Kidney (tissue), 14 donors: Measurements from ENCODE around the gene IL21. TPM values are rescaled to one million over a fixed set of nuclear protein-coding genes. Genes with fewer than 3 reads are reported as not detected.
"Not testable (repeated sequence)": the region's sequence is repeated elsewhere in the genome, so short reads cannot be mapped to it uniquely, and the experiment has no call there.

ENCODE experiments used
- DNase-seq, 5 donors: peaks; one replicate each; pipeline ENCODE4 v3.0.0-alpha.2; 2013 to 2020
- FAIRE-seq: peaks from 2 replicates; lab custom pipeline; 2012; peaks lifted over from hg19 to GRCh38; lab: Jason Lieb, UNC
- H3K27ac ChIP-seq, 2 donors: one replicate each; pipeline ENCODE4 v1.7.0; 2013; ENCODE audit warnings: low read depth in 2 of 2, low read length in 2 of 2, inconsistent platforms in 1 of 2
- H3K27me3 ChIP-seq: one replicate; pipeline ENCODE4 v1.7.1; 2013; ENCODE audit warnings: low read length, inconsistent platforms; ENCODE audit not compliant: control insufficient read depth, insufficient read depth
- H3K36me3 ChIP-seq, 3 donors: one replicate each; pipeline versions ENCODE4 v1.7.0 to v1.7.1; 2013; ENCODE audit warnings: low read length in 3 of 3, control low read depth in 1 of 3, inconsistent platforms in 1 of 3; ENCODE audit not compliant: insufficient read depth in 3 of 3, control insufficient read depth in 2 of 3
- H3K4me1 ChIP-seq, 3 donors: one replicate each; pipeline versions ENCODE4 v1.7.0 to v1.7.1; 2013; ENCODE audit warnings: low read length in 3 of 3, inconsistent platforms in 1 of 3, low read depth in 1 of 3; ENCODE audit not compliant: control insufficient read depth in 2 of 3, insufficient read depth in 2 of 3
- H3K4me3 ChIP-seq, 3 donors: one replicate each; pipeline versions ENCODE4 v1.7.0 to v1.8.1; 2013; ENCODE audit warnings: low read length in 3 of 3, control low read depth in 1 of 3, inconsistent platforms in 1 of 3
- H3K9ac ChIP-seq, 3 donors: one replicate each; pipeline versions ENCODE4 v1.7.0 to v1.7.1; 2013; ENCODE audit warnings: low read length in 3 of 3, control low read depth in 1 of 3, inconsistent platforms in 1 of 3
- H3K9me3 ChIP-seq, 3 donors: one replicate each; pipeline versions ENCODE4 v1.7.0 to v1.7.1; 2013; ENCODE audit warnings: low read length in 3 of 3, control low read depth in 1 of 3, inconsistent platforms in 1 of 3; ENCODE audit not compliant: control insufficient read depth in 2 of 3, insufficient read depth in 1 of 3
- intact Hi-C: fragments of 100-400 bp; cut with DNase I; formaldehyde crosslinking; loops from one replicate; pipeline ENCODE4 v1.11.1; 2022
- polyA plus RNA-seq: library from polyadenylated mRNA; stranded (reverse); fragments of 350-450 nt; fragmentation: Illumina TruSeq; extraction: RNeasy Lipid Tissue Mini Kit (QIAGEN cat#74804); gene quantifications from one replicate; pipeline ENCODE4 v1.2.3, GENCODE V29; 2014; ENCODE audit warnings: low read depth, low replicate concordance; ENCODE audit not compliant: insufficient read depth
- total RNA-seq: library from RNA; stranded (reverse); fragmentation: NEBNext Ultra II Directional; extraction: Animal tissue kit (Norgen Biotek cat#: 25700); gene quantifications from one replicate; pipeline ENCODE4 v1.2.1, GENCODE V29; 2021
- TF ChIP-seq, protein P1 (sequence below): IDR thresholded peaks from 3 replicates; pipeline ENCODE4 v1.5.1; 2012; ENCODE audit warnings: mild to moderate bottlenecking, moderate library complexity, borderline replicate concordance; ENCODE audit not compliant: insufficient read depth; ENCODE audit errors: extremely low read depth
- donor health status: control.
- donor health status: control.
- donor health status: control.
- donor health status: control.
- donor health status: control.
- donor health status: DM: yes; HTN: yes; CAD: no.
- donor health status: Normal renal cell carcinoma (clear cell type).

IL21 gene
- total and polyA plus RNA-seq, 2 donors from 2014 or later: not detected

DNA sequence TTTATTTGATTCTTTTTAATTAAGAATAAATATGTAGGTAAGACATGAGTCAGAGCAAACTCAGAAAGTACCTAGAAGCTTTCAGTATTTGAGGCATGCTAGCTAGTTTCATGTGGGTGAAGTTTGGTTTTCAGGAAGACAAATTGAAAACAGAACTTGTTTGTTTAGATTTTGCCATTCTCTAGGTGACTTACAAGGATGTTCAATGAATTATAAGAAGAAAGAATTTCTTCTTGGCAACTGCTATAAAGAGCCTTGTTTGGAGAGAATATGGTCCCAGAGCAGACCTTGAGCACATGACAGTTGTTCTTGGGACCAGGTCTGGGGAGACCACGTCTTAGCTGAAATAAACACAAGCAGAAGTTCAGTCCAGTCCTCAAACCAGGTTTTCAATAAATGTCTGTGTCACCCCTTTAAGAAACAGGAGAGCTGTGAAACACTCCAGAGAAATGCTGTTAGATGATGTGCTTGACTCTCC, 38.0 kb upstream of the IL21 start:
- FAIRE-seq: no peak
- H3K4me3 ChIP-seq: no peak overlapping the region
- H3K36me3 ChIP-seq: no peaks in the 10 kb centered on the region
- DNase-seq: no peak
- no peak overlapping the region for H3K9ac ChIP-seq
- no peaks in the 10 kb centered on the region for H3K27me3 ChIP-seq
- H3K9me3 ChIP-seq: peaks cover 0 to 2% (median 0%) of the 10 kb centered on the region in 3 donors
- TF ChIP-seq, protein P1, sequence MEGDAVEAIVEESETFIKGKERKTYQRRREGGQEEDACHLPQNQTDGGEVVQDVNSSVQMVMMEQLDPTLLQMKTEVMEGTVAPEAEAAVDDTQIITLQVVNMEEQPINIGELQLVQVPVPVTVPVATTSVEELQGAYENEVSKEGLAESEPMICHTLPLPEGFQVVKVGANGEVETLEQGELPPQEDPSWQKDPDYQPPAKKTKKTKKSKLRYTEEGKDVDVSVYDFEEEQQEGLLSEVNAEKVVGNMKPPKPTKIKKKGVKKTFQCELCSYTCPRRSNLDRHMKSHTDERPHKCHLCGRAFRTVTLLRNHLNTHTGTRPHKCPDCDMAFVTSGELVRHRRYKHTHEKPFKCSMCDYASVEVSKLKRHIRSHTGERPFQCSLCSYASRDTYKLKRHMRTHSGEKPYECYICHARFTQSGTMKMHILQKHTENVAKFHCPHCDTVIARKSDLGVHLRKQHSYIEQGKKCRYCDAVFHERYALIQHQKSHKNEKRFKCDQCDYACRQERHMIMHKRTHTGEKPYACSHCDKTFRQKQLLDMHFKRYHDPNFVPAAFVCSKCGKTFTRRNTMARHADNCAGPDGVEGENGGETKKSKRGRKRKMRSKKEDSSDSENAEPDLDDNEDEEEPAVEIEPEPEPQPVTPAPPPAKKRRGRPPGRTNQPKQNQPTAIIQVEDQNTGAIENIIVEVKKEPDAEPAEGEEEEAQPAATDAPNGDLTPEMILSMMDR: no peak
- H3K4me1 ChIP-seq: no peaks in the 10 kb centered on the region
- intact Hi-C loops: no loop called here
- H3K27ac ChIP-seq: no peak overlapping the region

DNA sequence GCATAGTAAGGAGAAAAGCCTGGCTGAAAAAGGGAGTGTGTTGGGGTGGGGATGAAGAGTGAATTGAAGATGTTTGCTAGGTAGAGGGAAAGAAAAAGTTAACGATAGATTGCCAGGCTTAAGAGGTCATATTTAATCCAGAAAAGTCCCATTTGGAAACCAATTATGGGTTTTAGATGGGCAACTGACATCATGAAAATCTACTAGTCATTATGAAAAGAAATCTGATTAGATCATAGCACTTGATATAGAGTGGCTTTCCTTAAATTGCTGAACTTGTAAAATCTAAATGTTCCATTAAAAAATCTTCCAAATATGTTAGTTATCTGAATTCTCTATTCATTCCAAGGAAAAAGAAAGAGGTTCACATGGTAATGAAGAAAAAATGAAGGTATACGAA, 37.5 kb upstream of the IL21 start:
- DNase-seq: no peak
- TF ChIP-seq, protein P1: no peak
- Histone ChIP-seq H3K36me3 (no peaks in the 10 kb centered on the region), H3K27ac (no peak overlapping the region), H3K4me1 (no peaks in the 10 kb centered on the region), H3K27me3 (no peaks in the 10 kb centered on the region), H3K4me3 (no peak overlapping the region), H3K9ac (no peak overlapping the region), H3K9me3 (peaks cover 0 to 2% (median 0%) of the 10 kb centered on the region in 3 donors)
- no peak for FAIRE-seq
- intact Hi-C loops: no loop called here

DNA sequence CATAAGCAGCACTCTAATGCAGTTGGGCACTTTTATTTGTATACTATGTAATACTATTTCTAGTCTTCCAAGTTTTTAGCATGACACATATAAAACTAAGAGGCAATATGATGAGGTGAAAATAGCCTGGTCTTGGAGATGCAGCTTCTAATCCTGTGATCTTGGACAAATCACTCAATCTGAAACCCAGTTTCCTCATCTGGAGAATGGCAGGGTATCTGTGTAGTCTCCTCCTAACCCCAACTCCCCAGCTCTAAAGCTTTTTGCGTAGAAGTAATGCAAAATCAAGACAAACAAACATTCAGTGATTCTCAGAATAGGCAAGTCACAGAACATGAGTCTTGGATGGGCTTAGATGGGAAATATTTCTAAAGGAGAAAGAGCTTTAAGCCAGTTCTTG, 36.7 kb upstream of the IL21 start:
- Histone ChIP-seq H3K27me3 (no peaks in the 10 kb centered on the region), H3K9ac (no peak overlapping the region), H3K36me3 (no peaks in the 10 kb centered on the region), H3K27ac (no peak overlapping the region), H3K9me3 (peaks cover 0 to 2% (median 0%) of the 10 kb centered on the region in 3 donors), H3K4me3 (no peak overlapping the region), H3K4me1 (no peaks in the 10 kb centered on the region)
- intact Hi-C loops: no loop called here
- no peak for DNase-seq
- TF ChIP-seq, protein P1: no peak
- no peak for FAIRE-seq

DNA sequence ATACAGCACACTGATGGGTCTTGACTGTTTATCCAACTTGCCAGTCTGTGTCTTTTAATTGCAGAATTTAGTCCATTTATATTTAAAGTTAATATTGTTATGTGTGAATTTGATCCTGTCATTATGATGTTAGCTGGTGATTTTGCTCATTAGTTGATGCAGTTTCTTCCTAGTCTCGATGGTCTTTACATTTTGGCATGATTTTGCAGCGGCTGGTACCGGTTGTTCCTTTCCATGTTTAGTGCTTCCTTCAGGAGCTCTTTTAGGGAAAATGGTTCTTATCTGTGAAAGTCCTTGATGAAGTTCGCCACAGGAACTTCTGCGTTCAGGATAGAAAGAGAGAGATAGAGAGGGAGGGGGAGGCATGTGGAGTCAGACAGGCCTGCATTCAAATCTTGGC, 35.7 kb upstream of the IL21 start:
- H3K27ac ChIP-seq, FAIRE-seq, H3K4me1 ChIP-seq, H3K36me3 ChIP-seq, H3K27me3 ChIP-seq, DNase-seq, H3K9ac ChIP-seq, intact Hi-C loops, H3K9me3 ChIP-seq, H3K4me3 ChIP-seq: not testable (repeated sequence)
